Measurements from ENCODE around the gene CCNO.
A peak's percentile ranks its signal among the peaks of the same experiment; 100 is the strongest.

The CCNO gene

DNA sequence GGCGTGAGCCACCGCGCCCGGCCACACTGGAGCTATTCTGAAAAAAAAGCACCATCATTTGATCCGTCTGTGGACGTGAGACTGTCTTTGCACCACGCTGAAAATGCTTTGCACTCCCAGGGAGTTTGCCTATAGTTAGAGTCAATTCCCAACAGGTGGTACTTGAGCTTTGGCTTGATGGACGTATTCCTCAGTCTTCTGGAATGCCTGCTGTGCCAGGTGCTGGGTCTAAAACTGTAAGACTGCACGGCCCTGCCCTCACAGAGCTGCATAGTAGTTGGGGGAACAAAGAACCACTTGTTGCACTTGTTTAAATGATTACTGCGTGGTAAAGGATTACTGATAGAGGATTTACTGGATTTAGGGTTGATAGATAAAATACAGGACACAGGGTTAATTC is 3.4 kb upstream of the CCNO start:
- DNase-seq (ENCODE audit: low spot score): no peak
- no peak for TF ChIP-seq CTCF (IDR thresholded peaks at IDR 0.05; ENCODE audit: extremely low read depth, missing control alignments)

- no peak for DNase-seq (ENCODE audit: low spot score)
- no peak for TF ChIP-seq CTCF (IDR thresholded peaks at IDR 0.05; ENCODE audit: extremely low read depth, missing control alignments)
Measured at GRCh38 chr5:55234121-55234700, 803 bp upstream of the CCNO start.

- DNase-seq (ENCODE audit: low spot score): peak; percentile 32
Measured at GRCh38 chr5:55232271-55232984, 980 bp downstream of the CCNO start.

DNA sequence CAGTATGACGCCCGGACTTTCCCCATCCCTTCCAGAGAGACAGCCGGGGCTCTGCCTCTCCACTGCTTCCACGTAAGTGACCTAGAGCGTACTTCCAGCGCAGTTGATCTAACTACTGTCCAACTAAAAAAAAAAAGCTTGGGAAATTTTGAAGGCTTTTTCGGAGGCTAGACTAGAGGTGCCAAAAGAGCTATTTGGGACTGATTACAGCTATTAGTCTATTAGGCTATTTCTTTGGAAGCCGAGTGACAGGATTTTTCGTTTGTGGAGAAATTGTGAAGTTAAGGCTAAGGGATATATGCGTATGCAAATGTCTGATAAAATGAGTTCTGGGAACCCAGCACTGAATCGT is 1.5 kb downstream of the CCNO start:
- TF ChIP-seq CTCF (IDR thresholded peaks at IDR 0.05; ENCODE audit: extremely low read depth, missing control alignments): no peak
- no peak for DNase-seq (ENCODE audit: low spot score)

More at GRCh38 chr5:55232271-55232984, 980 bp downstream of the CCNO start:
- no peak for TF ChIP-seq CTCF (IDR thresholded peaks at IDR 0.05; ENCODE audit: extremely low read depth, missing control alignments)

GRCh38 chr5:55231029-55231918 is 2.1 kb downstream of the CCNO start:
- peak; percentile 45 for DNase-seq (ENCODE audit: low spot score)
- no peak for TF ChIP-seq CTCF (IDR thresholded peaks at IDR 0.05; ENCODE audit: extremely low read depth, missing control alignments)

- TF ChIP-seq CTCF (IDR thresholded peaks at IDR 0.05; ENCODE audit: extremely low read depth, missing control alignments): no peak
- DNase-seq (ENCODE audit: low spot score): peak; percentile 32
Measured at GRCh38 chr5:55230086-55230629, 3.2 kb downstream of the CCNO start.
